WTC11 (cell line): ENCODE data around the gene PPP1R12A. TPM values are rescaled to one million over a fixed set of nuclear protein-coding genes. Genes with fewer than 3 reads are reported as not detected.

Experiments
- ATAC-seq: fragments of 200-7000 bp; cut with Tn5 transposase; 2 replicates; pipeline ENCODE4 v1.10.0; 2021; ENCODE audit warnings: mild to moderate bottlenecking, moderate library complexity
- CTCF ChIA-PET: fragments of 300-600 bp; sonication (Branson Sonifier 250); formaldehyde crosslinking; loops from one replicate; lab custom pipeline; 2021; ENCODE audit warnings: antibody characterized with exemption; lab: Charles Lee
- POLR2A ChIA-PET: fragments of 350-600 bp; sonication (Branson Sonifier 250); formaldehyde crosslinking; loops from one replicate; lab custom pipeline; 2021; ENCODE audit warnings: antibody characterized with exemption; lab: Charles Lee
- DNase-seq: peaks from one replicate; pipeline ENCODE4 v3.0.0; 2021; ENCODE audit warnings: low spot score
- H3K27ac Mint-ChIP-seq: 2 replicates; pipeline ENCODE4 v1.8.0; 2021; ENCODE audit warnings: mixed read lengths
- H3K27me3 Mint-ChIP-seq: 2 replicates; pipeline ENCODE4 v1.8.0; 2021; ENCODE audit warnings: low read depth, mild to moderate bottlenecking, moderate library complexity, mixed read lengths
- H3K36me3 Mint-ChIP-seq: 2 replicates; pipeline ENCODE4 v1.8.0; 2021; ENCODE audit warnings: mixed read lengths
- H3K4me1 Mint-ChIP-seq: 2 replicates; pipeline ENCODE4 v1.8.0; 2022; ENCODE audit warnings: mixed read lengths
- H3K4me3 Mint-ChIP-seq: 2 replicates; pipeline ENCODE4 v1.8.0; 2021; ENCODE audit warnings: mild to moderate bottlenecking, moderate library complexity, mixed read lengths
- H3K9me3 Mint-ChIP-seq: 2 replicates; pipeline ENCODE4 v1.8.0; 2021; ENCODE audit warnings: mixed read lengths
- AFF4 ChIP-seq: sonication (generic); formaldehyde crosslinking; IDR thresholded peaks from 2 replicates; pipeline ENCODE4 v1.8.1; 2023; ENCODE audit warnings: mild to moderate bottlenecking, missing genetic modification reagents, borderline replicate concordance
- ARID4B ChIP-seq: sonication (generic); formaldehyde crosslinking; IDR thresholded peaks from 2 replicates; pipeline ENCODE4 v1.8.0; 2023; ENCODE audit warnings: missing genetic modification reagents, mild to moderate bottlenecking, borderline replicate concordance
- CDX4 ChIP-seq: fragments of 250-450 bp; sonication (Bioruptor Pico); IDR thresholded peaks from 2 replicates; pipeline ENCODE4 v1.9.0; 2021; ENCODE audit warnings: moderate library complexity, mild to moderate bottlenecking, inconsistent platforms, borderline replicate concordance
- E2F1 ChIP-seq: sonication (generic); formaldehyde crosslinking; IDR thresholded peaks from 2 replicates; pipeline ENCODE4 v1.8.0; 2022; ENCODE audit warnings: mild to moderate bottlenecking, missing genetic modification reagents
- ESRRA ChIP-seq: sonication (generic); formaldehyde crosslinking; IDR thresholded peaks from 2 replicates; pipeline ENCODE4 v1.8.1; 2022; ENCODE audit warnings: mild to moderate bottlenecking, missing genetic modification reagents, borderline replicate concordance
- FOXK1 ChIP-seq: sonication (generic); formaldehyde crosslinking; IDR thresholded peaks from 2 replicates; pipeline ENCODE4 v1.8.0; 2022; ENCODE audit warnings: mild to moderate bottlenecking, moderate library complexity, missing genetic modification reagents
- GABPB1 ChIP-seq: sonication (generic); formaldehyde crosslinking; IDR thresholded peaks from 2 replicates; pipeline ENCODE4 v1.8.1; 2023; ENCODE audit warnings: mild to moderate bottlenecking, missing genetic modification reagents
- IRF1 ChIP-seq: sonication (generic); formaldehyde crosslinking; IDR thresholded peaks from 2 replicates; pipeline ENCODE4 v1.8.0; 2023; ENCODE audit warnings: missing genetic modification reagents
- MXD4 ChIP-seq: fragments of 250-450 bp; sonication (Bioruptor Pico); IDR thresholded peaks from 2 replicates; pipeline ENCODE4 v1.8.0; 2021; ENCODE audit warnings: mild to moderate bottlenecking, moderate library complexity, borderline replicate concordance
- NFE2L1 ChIP-seq: sonication (generic); formaldehyde crosslinking; IDR thresholded peaks from 2 replicates; pipeline ENCODE4 v1.8.1; 2023; ENCODE audit warnings: missing genetic modification reagents
- RELA ChIP-seq: sonication (generic); formaldehyde crosslinking; IDR thresholded peaks from 2 replicates; pipeline ENCODE4 v1.8.1; 2022; ENCODE audit warnings: missing genetic modification reagents, mild to moderate bottlenecking, borderline replicate concordance
- ZMAT4 ChIP-seq: fragments of 250-450 bp; sonication (Bioruptor Pico); IDR thresholded peaks from 2 replicates; pipeline ENCODE4 v1.9.0; 2021; ENCODE audit warnings: mild to moderate bottlenecking
- ZNF138 ChIP-seq: sonication (generic); formaldehyde crosslinking; conservative IDR thresholded peaks from 2 replicates; pipeline ENCODE4 v1.8.1; 2022; ENCODE audit warnings: mild to moderate bottlenecking, moderate library complexity, missing genetic modification reagents
- ZNF416 ChIP-seq: fragments of 250-450 bp; sonication (Bioruptor Pico); IDR thresholded peaks from 2 replicates; pipeline ENCODE4 v1.9.0; 2021; ENCODE audit warnings: mild to moderate bottlenecking, inconsistent platforms
- ZNF532 ChIP-seq: fragments of 250-450 bp; sonication (Bioruptor Pico); IDR thresholded peaks from 2 replicates; pipeline ENCODE4 v1.9.0; 2021; ENCODE audit warnings: mild to moderate bottlenecking, borderline replicate concordance
- ZNF671 ChIP-seq: fragments of 250-450 bp; sonication (Bioruptor Pico); IDR thresholded peaks from 2 replicates; pipeline ENCODE4 v1.8.0; 2021; ENCODE audit warnings: mild to moderate bottlenecking
- total RNA-seq: library from RNA; stranded (reverse); gene quantifications from 3 replicates; pipeline ENCODE4 v1.2.3, GENCODE V29; 2021

PPP1R12A gene
- total RNA-seq, 1 experiment from 2014 or later = 83.8 TPM

GRCh38 chr12:79900951-79901350 is 33.9 kb downstream of the PPP1R12A start:
- ATAC-seq (no peak), DNase-seq (no peak)
- CTCF ChIA-PET = no interaction called here
- Mint-ChIP-seq H3K9me3 (no peaks in the 10 kb centered on the region), H3K4me1 (peaks cover 29% of the 10 kb centered on the region), H3K27me3 (no peaks in the 10 kb centered on the region), H3K4me3 (no peak overlapping the region), H3K27ac (no peak overlapping the region; the same call in 1 of the 2 replicates), H3K36me3 (no peaks in the 10 kb centered on the region)
- TF ChIP-seq NFE2L1 (CRISPR knock-in tag) (no peak), ZNF532 (CRISPR knock-in tag) (no peak), MXD4 (no peak), GABPB1 (CRISPR knock-in tag) (no peak)
- POLR2A ChIA-PET = no interaction called here

GRCh38 chr12:79900199-79900598 is 34.7 kb downstream of the PPP1R12A start:
- POLR2A ChIA-PET = no interaction called here
- TF ChIP-seq ZNF416 (CRISPR knock-in tag) = no peak
- TF ChIP-seq ZNF138 = no peak
- no peak for TF ChIP-seq RELA
- no peak for TF ChIP-seq ARID4B (CRISPR knock-in tag)
- TF ChIP-seq E2F1 (CRISPR knock-in tag) = no peak
- TF ChIP-seq AFF4 = no peak
- TF ChIP-seq ESRRA = no peak
- no peak for TF ChIP-seq IRF1 (CRISPR knock-in tag)
- no peak for TF ChIP-seq ZNF671 (CRISPR knock-in tag)
- no peak for TF ChIP-seq CDX4 (CRISPR knock-in tag)
- TF ChIP-seq ZMAT4 (CRISPR knock-in tag) = no peak
- no peak for TF ChIP-seq FOXK1 (CRISPR knock-in tag)
- Mint-ChIP-seq H3K4me3 (no peak overlapping the region), H3K27ac (no peak overlapping the region), H3K27me3 (no peaks in the 10 kb centered on the region), H3K36me3 (no peaks in the 10 kb centered on the region), H3K9me3 (no peaks in the 10 kb centered on the region), H3K4me1 (peaks cover 25% of the 10 kb centered on the region)
- DNase-seq (no peak), ATAC-seq (no peak)
- CTCF ChIA-PET = no interaction called here
